ENCODE results near the gene CCDC160. TPM values are rescaled to one million over a fixed set of nuclear protein-coding genes. Genes with fewer than 3 reads are reported as not detected.
"Not testable (repeated sequence)": the region's sequence is repeated elsewhere in the genome, so short reads cannot be mapped to it uniquely, and the experiment has no call there.

CCDC160 gene
- total RNA-seq, 3 donors from 2014 or later (not counting 1 experiment from before 2014, with no cell fraction given): not detected

GRCh38 chrX:134254511-134254910, 17.5 kb downstream of the CCDC160 start:
- peak overlapping the region in 1 of 2 donors; percentile 11 for H3K27ac Mint-ChIP-seq
- Histone ChIP-seq H3K4me3 (ENCODE audit: low read length) (no peak overlapping the region), H3K27me3 (ENCODE audit: control insufficient read depth, insufficient read depth, low read length) (no peaks in the 10 kb centered on the region), H3K36me3 (ENCODE audit: control insufficient read depth, insufficient read depth, low read length) (no peaks in the 10 kb centered on the region), H3K27ac (ENCODE audit: low read length) (no peak overlapping the region), H3K4me1 (ENCODE audit: control insufficient read depth, insufficient read depth, low read length) (no peaks in the 10 kb centered on the region), H3K9me3 (ENCODE audit: control insufficient read depth, insufficient read depth, low read length) (no peaks in the 10 kb centered on the region)
- ATAC-seq: no peak
- DNase-seq: no peak
- H3K9me3 Mint-ChIP-seq: no peaks in the 10 kb centered on the region
- H3K27me3 Mint-ChIP-seq (ENCODE audit: low read depth in 2 of 2): peaks cover 0 to 28% of the 10 kb centered on the region in 2 donors
- H3K36me3 Mint-ChIP-seq: no peaks in the 10 kb centered on the region
- TF ChIP-seq CTCF (IDR thresholded peaks at IDR 0.05): no peak
- no peak overlapping the region for H3K4me3 Mint-ChIP-seq
- intact Hi-C loops (cut with micrococcal nuclease): no loop called here
- peaks cover 6 to 7% of the 10 kb centered on the region in 2 donors for H3K4me1 Mint-ChIP-seq

- 93% methylated on average over 3 of the region's 5 CpGs for WGBS (ENCODE audit: insufficient coverage)
- Mint-ChIP-seq H3K4me3 (no peak overlapping the region), H3K4me1 (peaks cover 6 to 7% of the 10 kb centered on the region in 2 donors), H3K27me3 (ENCODE audit: low read depth in 2 of 2) (peaks cover 0 to 29% of the 10 kb centered on the region in 2 donors), H3K27ac (no peak overlapping the region), H3K9me3 (no peaks in the 10 kb centered on the region), H3K36me3 (no peaks in the 10 kb centered on the region)
- no peaks in the 10 kb centered on the region for H3K4me1 ChIP-seq (ENCODE audit: control insufficient read depth, insufficient read depth, low read length)
- no peak overlapping the region for H3K27ac ChIP-seq (ENCODE audit: low read length)
- ATAC-seq (no peak), DNase-seq (no peak)
- no peak for TF ChIP-seq CTCF (IDR thresholded peaks at IDR 0.05)
- no peaks in the 10 kb centered on the region for H3K36me3 ChIP-seq (ENCODE audit: control insufficient read depth, insufficient read depth, low read length)
- no peaks in the 10 kb centered on the region for H3K9me3 ChIP-seq (ENCODE audit: control insufficient read depth, insufficient read depth, low read length)
- H3K4me3 ChIP-seq (ENCODE audit: low read length): no peak overlapping the region
- H3K27me3 ChIP-seq (ENCODE audit: control insufficient read depth, insufficient read depth, low read length): no peaks in the 10 kb centered on the region
- intact Hi-C loops (cut with micrococcal nuclease): no loop called here
Observed at GRCh38 chrX:134255555-134255954, 18.6 kb downstream of the CCDC160 start.

GRCh38 chrX:134256684-134257083, 19.7 kb downstream of the CCDC160 start:
- TF ChIP-seq CTCF (IDR thresholded peaks at IDR 0.05): no peak
- Histone ChIP-seq H3K27ac (ENCODE audit: low read length) (no peak overlapping the region), H3K27me3 (ENCODE audit: control insufficient read depth, insufficient read depth, low read length) (no peaks in the 10 kb centered on the region), H3K4me3 (ENCODE audit: low read length) (no peak overlapping the region), H3K9me3 (ENCODE audit: control insufficient read depth, insufficient read depth, low read length) (no peaks in the 10 kb centered on the region), H3K36me3 (ENCODE audit: control insufficient read depth, insufficient read depth, low read length) (no peaks in the 10 kb centered on the region), H3K4me1 (ENCODE audit: control insufficient read depth, insufficient read depth, low read length) (no peaks in the 10 kb centered on the region)
- no peak overlapping the region for H3K27ac Mint-ChIP-seq
- ATAC-seq (no peak), DNase-seq (no peak)
- H3K9me3 Mint-ChIP-seq: no peaks in the 10 kb centered on the region
- no peaks in the 10 kb centered on the region for H3K36me3 Mint-ChIP-seq
- peaks cover 6 to 7% of the 10 kb centered on the region in 2 donors for H3K4me1 Mint-ChIP-seq
- intact Hi-C loops (cut with micrococcal nuclease): no loop called here
- WGBS (ENCODE audit: insufficient coverage): 100% methylated on average over 1 of the region's 2 CpGs
- no peak overlapping the region for H3K4me3 Mint-ChIP-seq
- peaks cover 0 to 22% of the 10 kb centered on the region in 2 donors for H3K27me3 Mint-ChIP-seq (ENCODE audit: low read depth in 2 of 2)

- Histone ChIP-seq H3K27me3 (ENCODE audit: control insufficient read depth, insufficient read depth, low read length) (no peaks in the 10 kb centered on the region), H3K36me3 (ENCODE audit: control insufficient read depth, insufficient read depth, low read length) (no peaks in the 10 kb centered on the region), H3K9me3 (ENCODE audit: control insufficient read depth, insufficient read depth, low read length) (no peaks in the 10 kb centered on the region), H3K27ac (ENCODE audit: low read length) (no peak overlapping the region), H3K4me1 (ENCODE audit: control insufficient read depth, insufficient read depth, low read length) (no peaks in the 10 kb centered on the region), H3K4me3 (ENCODE audit: low read length) (no peak overlapping the region)
- H3K4me3 Mint-ChIP-seq: no peak overlapping the region
- intact Hi-C loops (cut with micrococcal nuclease): no loop called here
- H3K9me3 Mint-ChIP-seq: no peaks in the 10 kb centered on the region
- H3K27ac Mint-ChIP-seq: no peak overlapping the region
- 100% methylated on average over 1 of the region's 2 CpGs for WGBS (ENCODE audit: insufficient coverage)
- no peak for ATAC-seq
- peaks cover 6 to 7% of the 10 kb centered on the region in 2 donors for H3K4me1 Mint-ChIP-seq
- no peaks in the 10 kb centered on the region for H3K36me3 Mint-ChIP-seq
- peaks cover 0 to 14% of the 10 kb centered on the region in 2 donors for H3K27me3 Mint-ChIP-seq (ENCODE audit: low read depth in 2 of 2)
- TF ChIP-seq CTCF (IDR thresholded peaks at IDR 0.05): no peak
- DNase-seq: no peak
Observed at GRCh38 chrX:134258202-134258601, 21.2 kb downstream of the CCDC160 start.

GRCh38 chrX:134285934-134286333, 49.0 kb downstream of the CCDC160 start:
- ATAC-seq; intact Hi-C loops (cut with micrococcal nuclease); H3K27ac Mint-ChIP-seq: not testable (repeated sequence)

More at GRCh38 chrX:134285934-134286333, 49.0 kb downstream of the CCDC160 start:
- not testable (repeated sequence) for H3K36me3 Mint-ChIP-seq; H3K4me3 Mint-ChIP-seq; H3K27ac ChIP-seq (ENCODE audit: low read length); H3K27me3 ChIP-seq (ENCODE audit: control insufficient read depth, insufficient read depth, low read length); H3K9me3 ChIP-seq (ENCODE audit: control insufficient read depth, insufficient read depth, low read length); H3K36me3 ChIP-seq (ENCODE audit: control insufficient read depth, insufficient read depth, low read length); DNase-seq; H3K9me3 Mint-ChIP-seq; H3K4me1 Mint-ChIP-seq; H3K4me3 ChIP-seq (ENCODE audit: low read length); H3K4me1 ChIP-seq (ENCODE audit: control insufficient read depth, insufficient read depth, low read length)
- WGBS (ENCODE audit: insufficient coverage): over 99% methylated on average over 16 of the region's 28 CpGs
- H3K27me3 Mint-ChIP-seq (ENCODE audit: low read depth in 2 of 2): peaks cover 0 to 21% of the 10 kb centered on the region in 2 donors

Data from natural killer cell (primary cell).